ENCODE measurements around the gene CDH2. TPM values are rescaled to one million over a fixed set of nuclear protein-coding genes. Genes with fewer than 3 reads are reported as not detected.

CDH2 gene
- total RNA-seq, 1 experiment from 2014 or later: 36.2 TPM

DNA sequence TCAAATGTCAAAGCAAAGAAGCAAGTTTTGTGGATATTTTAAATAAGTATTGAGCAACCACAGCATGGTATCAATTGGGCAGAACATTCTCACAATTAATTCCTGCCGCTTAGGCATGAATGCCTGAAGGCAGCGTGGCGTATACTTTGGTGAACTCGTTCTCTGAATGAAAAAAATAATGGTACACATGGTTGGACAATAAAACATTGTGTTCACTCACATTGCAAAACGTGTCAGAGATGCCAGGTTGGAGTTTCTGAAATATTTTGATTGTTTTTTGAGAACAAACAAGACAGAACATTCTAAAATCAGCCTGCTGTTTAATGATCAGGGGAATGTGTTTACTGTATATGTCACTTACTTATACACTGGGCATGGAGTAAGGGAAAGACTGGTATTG, 254.2 kb downstream of the CDH2 start:
- H3K4me2 ChIP-seq (ENCODE audit: insufficient read depth, insufficient read length, low read length): no peak overlapping the region
- no peaks in the 10 kb centered on the region for H3K4me1 ChIP-seq (ENCODE audit: insufficient read depth, low read length)
- no CpG with 5 or more reads among the region's 5 CpGs for WGBS (ENCODE audit: extremely low coverage, insufficient read length, low lambda C conversion rate)
- no peak overlapping the region for H2BK12ac ChIP-seq (ENCODE audit: insufficient read length, low read depth, low read length)
- H2BK15ac ChIP-seq (ENCODE audit: low read depth, low read length): no peak overlapping the region
- no peak overlapping the region for H4K5ac ChIP-seq (ENCODE audit: insufficient read length, low read depth, low read length)
- H3T11ph ChIP-seq (ENCODE audit: low read length): no peak overlapping the region
- H3K4ac ChIP-seq (ENCODE audit: low read depth, low read length): no peak overlapping the region
- no peak overlapping the region for H3K27ac ChIP-seq (ENCODE audit: insufficient read length, low read depth, low read length)
- H3K23me2 ChIP-seq (ENCODE audit: insufficient read length, low read depth, low read length, poor library complexity, severe bottlenecking): no peaks in the 10 kb centered on the region
- H2AFZ ChIP-seq (ENCODE audit: low read length): no peak overlapping the region
- no peaks in the 10 kb centered on the region for H4K20me1 ChIP-seq (ENCODE audit: control insufficient read depth, insufficient read depth, insufficient read length)
- no peak overlapping the region for H2BK20ac ChIP-seq (ENCODE audit: low read depth, low read length, poor library complexity, severe bottlenecking)
- H2AK5ac ChIP-seq (ENCODE audit: insufficient read length, low read length): no peak overlapping the region
- no peaks in the 10 kb centered on the region for H3K79me2 ChIP-seq (ENCODE audit: insufficient read depth, low read length)
- Mint-ChIP-seq H3K9me3 (no peaks in the 10 kb centered on the region), H3K27ac (no peak overlapping the region), H3K4me3 (no peak overlapping the region), H3K36me3 (ENCODE audit: insufficient read depth in 1 of 3, low read depth in 3 of 3) (no peaks in the 10 kb centered on the region), H3K4me1 (peaks cover 15 to 17% of the 10 kb centered on the region in 2 experiments), H3K27me3 (ENCODE audit: low read depth) (no peaks in the 10 kb centered on the region)
- no peak overlapping the region for H3K56ac ChIP-seq (ENCODE audit: insufficient read length, low read depth, low read length)
- H3K14ac ChIP-seq (ENCODE audit: insufficient read depth, low read length): no peak overlapping the region
- no peaks in the 10 kb centered on the region for H3K9me3 ChIP-seq (ENCODE audit: control insufficient read depth, low read depth, low read length)
- no peak for DNase-seq
- no peak overlapping the region for H2BK5ac ChIP-seq (ENCODE audit: insufficient read length, low read length)
- TF ChIP-seq, protein P1, sequence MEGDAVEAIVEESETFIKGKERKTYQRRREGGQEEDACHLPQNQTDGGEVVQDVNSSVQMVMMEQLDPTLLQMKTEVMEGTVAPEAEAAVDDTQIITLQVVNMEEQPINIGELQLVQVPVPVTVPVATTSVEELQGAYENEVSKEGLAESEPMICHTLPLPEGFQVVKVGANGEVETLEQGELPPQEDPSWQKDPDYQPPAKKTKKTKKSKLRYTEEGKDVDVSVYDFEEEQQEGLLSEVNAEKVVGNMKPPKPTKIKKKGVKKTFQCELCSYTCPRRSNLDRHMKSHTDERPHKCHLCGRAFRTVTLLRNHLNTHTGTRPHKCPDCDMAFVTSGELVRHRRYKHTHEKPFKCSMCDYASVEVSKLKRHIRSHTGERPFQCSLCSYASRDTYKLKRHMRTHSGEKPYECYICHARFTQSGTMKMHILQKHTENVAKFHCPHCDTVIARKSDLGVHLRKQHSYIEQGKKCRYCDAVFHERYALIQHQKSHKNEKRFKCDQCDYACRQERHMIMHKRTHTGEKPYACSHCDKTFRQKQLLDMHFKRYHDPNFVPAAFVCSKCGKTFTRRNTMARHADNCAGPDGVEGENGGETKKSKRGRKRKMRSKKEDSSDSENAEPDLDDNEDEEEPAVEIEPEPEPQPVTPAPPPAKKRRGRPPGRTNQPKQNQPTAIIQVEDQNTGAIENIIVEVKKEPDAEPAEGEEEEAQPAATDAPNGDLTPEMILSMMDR (conservative IDR thresholded peaks at IDR 0.05): no peak
- no peak overlapping the region for H3K9ac ChIP-seq (ENCODE audit: extremely low read depth, insufficient read length, low read length)
- no peak overlapping the region for H3K18ac ChIP-seq (ENCODE audit: insufficient read length, low read depth, low read length)
- no peak overlapping the region for H4K8ac ChIP-seq (replicated peaks; ENCODE audit: insufficient read length, low read depth, low read length)
- H3K79me1 ChIP-seq (ENCODE audit: insufficient read depth, low read depth, low read length, poor library complexity, severe bottlenecking): no peaks in the 10 kb centered on the region
- H2BK120ac ChIP-seq (ENCODE audit: low read depth, low read length, poor library complexity, severe bottlenecking): no peak overlapping the region
- H4K91ac ChIP-seq (ENCODE audit: insufficient read length, low read depth, low read length): no peak overlapping the region
- no peak overlapping the region for H3K23ac ChIP-seq (ENCODE audit: insufficient read length, low read depth, low read length)
- no peaks in the 10 kb centered on the region for H3K27me3 ChIP-seq (ENCODE audit: insufficient read depth, low read length)
